ENCODE results near the gene COQ8B.
"Not testable (repeated sequence)": the region's sequence is repeated elsewhere in the genome, so short reads cannot be mapped to it uniquely, and the experiment has no call there.

The COQ8B gene

DNA sequence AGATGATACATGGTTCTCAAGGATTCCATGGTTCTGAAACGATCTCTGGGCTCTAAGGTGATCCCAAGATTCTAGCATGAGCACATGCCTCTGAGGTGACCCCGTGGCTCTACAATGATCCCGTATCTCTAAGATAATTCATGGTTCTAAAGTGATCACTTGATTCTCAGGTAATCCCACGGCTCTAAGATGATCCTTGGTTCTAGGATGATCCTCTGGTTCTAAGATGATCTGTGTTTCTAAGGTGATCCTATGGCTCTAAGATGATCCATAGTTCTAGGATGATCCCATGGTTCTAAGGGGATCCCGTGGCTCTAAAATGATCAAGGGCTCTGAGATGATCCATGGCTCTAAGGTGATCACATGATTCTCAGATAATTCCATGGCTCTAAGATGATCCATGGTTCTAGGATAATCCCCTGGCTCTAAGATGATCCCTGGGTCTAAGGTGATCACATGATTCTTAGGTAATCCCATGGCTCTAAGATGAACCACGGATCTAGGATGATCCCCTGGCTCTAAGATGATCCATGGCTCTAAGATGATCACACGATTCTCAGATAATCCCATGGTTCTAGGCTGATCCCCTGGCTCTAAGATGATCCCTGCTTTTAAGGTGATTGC, 47.6 kb downstream of the COQ8B start:
- no peak for DNase-seq (ENCODE audit: low read depth in 3 of 3, low spot score in 1 of 3)

DNA sequence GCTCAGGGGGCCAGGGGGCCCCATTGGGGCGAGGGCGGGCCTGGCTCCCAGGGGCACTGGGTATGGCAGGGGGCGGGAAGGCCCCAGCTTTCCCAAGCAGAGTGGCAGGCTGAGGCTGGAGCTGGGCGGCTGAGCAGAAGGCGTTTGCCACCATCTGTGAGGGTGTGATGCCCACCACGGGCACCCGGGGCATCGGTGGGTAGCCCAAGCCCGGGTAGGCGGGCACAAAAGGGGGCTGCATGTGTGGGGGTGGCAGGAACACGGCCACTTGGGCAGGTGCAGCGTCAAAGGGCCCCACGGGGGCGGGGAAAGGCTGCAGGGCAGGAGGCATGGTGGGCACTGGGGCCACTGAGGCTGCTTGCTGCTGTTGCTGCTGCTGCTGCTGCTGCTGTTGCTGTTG, 49.1 kb downstream of the COQ8B start:
- DNase-seq (ENCODE audit: low read depth in 3 of 3, low spot score in 1 of 3) = no peak

- DNase-seq (ENCODE audit: low read depth in 3 of 3, low spot score in 1 of 3) = no peak
Observed at GRCh38 chr19:40666803-40667438, 49.8 kb downstream of the COQ8B start.

DNA sequence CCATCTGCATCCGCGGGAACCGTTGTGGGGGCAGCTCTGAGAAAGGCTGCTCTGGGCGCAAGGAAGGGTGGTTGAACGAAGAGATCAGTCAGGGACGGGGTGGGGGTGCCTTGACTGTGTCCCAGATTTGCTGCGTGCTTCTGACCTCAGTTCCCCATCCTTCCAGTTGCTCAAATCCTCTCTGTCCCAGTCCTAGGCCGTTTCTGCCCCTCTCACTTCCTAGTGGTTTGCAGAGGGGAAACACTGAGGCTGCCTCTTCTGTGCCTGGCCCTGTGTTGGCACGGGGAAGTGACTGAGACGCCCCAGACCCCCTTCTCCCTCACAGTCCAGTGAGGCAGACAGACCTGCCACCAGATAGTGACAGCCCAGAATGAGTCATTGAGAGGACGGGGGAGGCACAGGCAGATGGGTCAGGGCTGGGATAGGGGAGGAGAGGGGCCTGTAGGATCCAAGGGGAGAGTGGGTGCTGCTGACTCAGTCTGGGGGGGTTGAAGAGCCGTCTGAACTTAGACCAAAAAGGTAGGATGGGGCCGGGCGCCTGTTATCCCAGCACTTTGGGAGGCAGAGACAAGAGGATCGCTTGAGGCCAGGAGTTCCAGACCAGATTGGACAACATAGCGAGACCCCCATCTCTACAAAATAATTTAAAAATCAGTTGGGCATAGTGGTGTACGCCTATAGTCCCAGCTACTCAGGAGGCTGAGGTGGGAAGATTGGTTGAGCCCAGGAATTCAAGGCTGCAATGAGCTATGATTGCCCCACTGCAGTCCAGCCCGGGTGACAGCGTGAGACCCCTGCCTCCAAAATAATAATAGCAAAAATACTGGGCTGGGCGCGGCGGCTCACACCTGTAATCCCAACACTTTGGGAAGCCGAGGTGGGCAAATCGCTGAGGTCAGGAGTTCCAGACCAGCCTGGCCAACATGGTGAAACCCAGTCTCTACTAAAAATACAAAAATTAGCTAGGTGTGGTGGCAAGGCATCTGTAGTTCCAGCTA, 52.7 kb downstream of the COQ8B start:
- DNase-seq (ENCODE audit: low read depth in 3 of 3, low spot score in 1 of 3) = no peak

- peak; percentile 80 to 96 (median 89) for DNase-seq (ENCODE audit: low read depth in 3 of 3, low spot score in 1 of 3)
Observed at GRCh38 chr19:40662925-40663694, 53.6 kb downstream of the COQ8B start.

DNA sequence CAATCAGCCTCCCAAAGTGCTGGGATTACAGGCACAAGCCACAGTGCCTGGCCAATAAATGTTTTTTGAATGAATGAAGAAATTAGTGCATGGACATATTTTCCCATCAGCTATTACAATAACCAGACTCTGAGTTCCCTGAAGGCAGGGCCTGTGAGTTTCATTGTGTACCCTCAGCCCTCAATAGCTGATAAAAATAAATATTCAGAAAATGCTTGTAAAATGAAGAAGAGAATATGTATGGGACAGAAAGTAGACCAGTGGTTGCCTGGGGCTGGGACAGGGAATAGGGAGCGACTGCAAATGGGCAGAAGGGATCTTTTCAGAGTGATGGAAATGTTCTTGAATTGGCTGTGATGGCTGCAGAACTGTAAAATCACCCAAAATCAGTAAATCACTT, 55.1 kb downstream of the COQ8B start:
- DNase-seq (ENCODE audit: low read depth in 3 of 3, low spot score in 1 of 3) = no peak

- no peak for DNase-seq (ENCODE audit: low read depth in 3 of 3, low spot score in 1 of 3)
Observed at GRCh38 chr19:40659566-40659965, 57.1 kb downstream of the COQ8B start.

DNA sequence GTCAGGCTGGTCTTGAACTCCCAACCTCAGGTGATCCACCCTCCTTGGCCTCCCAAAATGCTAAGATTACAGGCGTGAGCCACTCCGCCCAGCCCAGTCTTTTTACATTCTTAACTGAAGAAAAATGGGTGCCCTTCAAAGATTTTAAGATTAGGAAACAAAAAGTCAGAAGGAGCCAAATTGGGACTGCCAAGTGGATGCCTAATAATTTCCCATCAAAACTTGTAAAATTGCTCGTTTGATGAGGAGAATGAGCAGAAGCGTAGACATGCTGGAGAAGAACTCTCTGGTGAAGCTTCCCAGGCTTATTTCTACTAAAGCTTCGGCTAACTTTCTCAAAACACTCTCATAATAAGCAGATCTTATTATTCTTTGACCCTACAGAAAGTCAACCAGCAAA, 57.6 kb downstream of the COQ8B start:
- DNase-seq (ENCODE audit: low read depth in 3 of 3, low spot score in 1 of 3) = no peak

DNA sequence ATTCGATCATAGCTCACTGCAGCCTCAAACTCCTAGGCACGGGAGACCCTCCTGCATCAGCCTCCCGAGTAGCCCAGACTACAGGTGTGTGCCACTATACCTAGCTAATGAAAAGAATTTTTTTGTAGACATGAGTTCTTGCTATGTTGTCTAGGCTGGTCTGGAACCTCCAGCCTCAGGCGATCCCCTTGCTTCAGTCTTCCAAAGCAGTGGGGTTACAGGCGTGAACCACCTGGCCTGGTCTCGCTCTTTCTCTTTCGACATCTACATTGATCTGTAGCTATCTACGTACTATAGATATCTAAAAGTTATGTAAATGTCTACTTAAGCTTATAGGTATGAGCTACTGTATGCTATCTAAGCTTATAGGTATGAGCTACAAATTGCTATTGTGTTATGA, 58.7 kb downstream of the COQ8B start:
- DNase-seq (ENCODE audit: low read depth in 3 of 3, low spot score in 1 of 3) = no peak

DNA sequence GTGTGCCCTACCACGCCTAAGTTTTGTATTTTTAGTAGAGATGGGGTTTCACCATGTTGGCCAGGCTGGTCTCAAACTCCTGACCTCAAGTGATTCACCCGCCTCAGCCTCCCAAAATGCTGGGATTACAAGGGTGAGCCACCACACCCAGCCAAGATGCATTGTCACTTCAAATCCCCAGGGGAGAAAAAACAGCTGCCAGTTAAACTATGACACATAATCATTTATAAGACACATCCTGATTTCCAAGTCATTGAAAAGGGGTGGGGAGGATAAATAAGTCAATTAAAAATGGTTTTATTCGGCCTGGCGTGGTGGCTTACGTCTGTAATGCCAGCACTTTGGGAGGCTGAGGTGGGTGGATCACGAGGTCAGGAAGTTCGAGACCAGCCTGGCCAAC, 61.0 kb downstream of the COQ8B start:
- DNase-seq (ENCODE audit: low read depth in 3 of 3, low spot score in 1 of 3) = not testable (repeated sequence)

- not testable (repeated sequence) for DNase-seq (ENCODE audit: low read depth in 3 of 3, low spot score in 1 of 3)
Observed at GRCh38 chr19:40652303-40652702, 64.4 kb downstream of the COQ8B start.

DNA sequence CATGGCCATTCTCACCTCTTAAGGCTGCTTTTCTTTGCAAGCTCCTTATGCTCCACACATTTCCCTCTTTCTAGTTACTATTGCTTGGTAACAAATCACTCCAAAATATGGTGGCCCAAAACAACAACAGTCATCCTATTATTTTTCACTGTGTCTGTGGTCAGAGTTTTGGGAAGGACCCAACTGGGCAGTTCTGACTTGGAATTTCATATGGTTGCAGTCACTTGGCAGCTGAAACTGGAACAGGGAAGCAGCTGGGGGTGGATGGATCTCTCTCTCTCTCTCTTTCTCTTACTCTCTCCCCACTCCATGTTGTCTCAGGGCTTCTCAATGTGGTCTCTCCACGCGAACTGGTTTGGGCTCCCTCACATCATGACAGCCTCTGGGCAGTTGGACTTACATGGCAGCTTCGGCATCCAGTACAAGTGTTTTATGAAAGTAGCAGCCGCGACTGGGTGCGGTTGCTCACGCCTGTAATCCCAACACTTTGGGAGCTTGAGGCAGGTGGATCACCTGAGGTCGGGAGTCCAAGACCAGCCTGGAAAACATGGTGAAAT, 65.9 kb downstream of the COQ8B start:
- no peak for DNase-seq (ENCODE audit: low read depth in 3 of 3, low spot score in 1 of 3)

GRCh38 chr19:40649903-40650675, 66.6 kb downstream of the COQ8B start:
- DNase-seq (ENCODE audit: low read depth in 3 of 3, low spot score in 1 of 3) = not testable (repeated sequence)

GRCh38 chr19:40646743-40647254, 69.9 kb downstream of the COQ8B start:
- no peak for DNase-seq (ENCODE audit: low read depth in 3 of 3, low spot score in 1 of 3)

- no peak for DNase-seq (ENCODE audit: low read depth in 3 of 3, low spot score in 1 of 3)
Observed at GRCh38 chr19:40642757-40643305, 73.9 kb downstream of the COQ8B start.

DNA sequence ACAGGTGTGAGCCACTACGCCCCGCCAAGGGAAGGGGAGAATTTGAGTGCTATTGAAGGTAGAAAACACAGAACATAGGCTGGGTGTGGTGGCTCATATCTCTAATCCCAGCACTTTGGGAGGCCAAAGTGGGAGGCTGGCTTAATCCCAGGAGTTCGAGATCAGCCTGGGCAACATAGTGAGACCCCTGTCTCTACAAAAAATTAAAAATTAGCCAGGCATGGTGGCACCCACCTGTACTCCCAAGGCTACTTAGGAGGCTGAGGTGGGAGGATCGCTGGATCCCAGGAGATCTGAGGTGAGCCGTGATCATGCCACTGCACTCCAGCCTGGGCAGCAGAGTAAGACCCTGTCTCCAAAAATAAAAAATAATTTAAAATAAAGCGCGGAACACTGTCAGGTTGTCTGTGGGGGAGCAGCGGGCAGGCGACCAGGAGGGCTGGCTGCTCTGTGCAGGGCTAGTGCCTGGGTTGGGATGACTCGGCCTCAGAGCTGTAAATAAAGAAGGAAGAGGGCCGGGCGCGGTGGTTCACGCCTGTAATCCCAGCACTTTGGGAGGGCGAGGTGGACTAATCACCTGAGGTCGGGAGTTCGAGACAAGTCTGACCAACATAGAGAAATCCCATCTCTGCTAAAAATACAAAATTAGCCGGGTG, 74.5 kb downstream of the COQ8B start:
- no peak for DNase-seq (ENCODE audit: low read depth in 3 of 3, low spot score in 1 of 3)

Measured in stimulated activated CD4-positive, alpha-beta T cell treated with anti-CD3 and anti-CD28 coated beads, TNF-alpha, amount 100 ng/mL, for 1 hour (primary cell).